CD14-positive monocyte (primary cell): ENCODE data around the gene DNAJC7. TPM values are rescaled to one million over a fixed set of nuclear protein-coding genes. Genes with fewer than 3 reads are reported as not detected.

Experiments
- DNase-seq, 3 donors: peaks; one replicate each; pipeline ENCODE4 v3.0.0-alpha.2; 2011 to 2022
- H2AFZ ChIP-seq: 2 replicates; pipeline ENCODE4 v1.6.0; 2012; ENCODE audit warnings: mild to moderate bottlenecking, low read depth, low read length, inconsistent platforms; ENCODE audit not compliant: insufficient read depth, poor library complexity, severe bottlenecking
- H3K27ac ChIP-seq, 2 donors: 1 replicate in 1 of 2; 2 replicates in 1 of 2; pipeline ENCODE4 v1.5.1; 2012 to 2013; ENCODE audit warnings: low read length in 2 of 2, control low read depth in 1 of 2, inconsistent platforms in 1 of 2, low read depth in 1 of 2, mild to moderate bottlenecking in 1 of 2
- H3K27me3 ChIP-seq, 2 donors: one replicate each; pipeline versions ENCODE4 v1.6.0 to v1.6.1; 2011 to 2013; ENCODE audit warnings: low read length in 2 of 2; ENCODE audit not compliant: control insufficient read depth in 2 of 2, insufficient read depth in 2 of 2
- H3K36me3 ChIP-seq, 2 donors: replicated peaks in 1 of 2; 1 replicate in 1 of 2; 2 replicates in 1 of 2; pipeline versions ENCODE4 v1.5.1 to v1.6.1; 2012 to 2013; ENCODE audit warnings: low read length in 2 of 2, control low read depth in 1 of 2, inconsistent platforms in 1 of 2, mild to moderate bottlenecking in 1 of 2; ENCODE audit not compliant: insufficient read depth in 2 of 2, control insufficient read depth in 1 of 2
- H3K4me1 ChIP-seq, 2 donors: 1 replicate in 1 of 2; 2 replicates in 1 of 2; pipeline versions ENCODE4 v1.5.1 to v1.6.1; 2012 to 2013; ENCODE audit warnings: low read length in 2 of 2, control low read depth in 1 of 2, inconsistent platforms in 1 of 2, mild to moderate bottlenecking in 1 of 2, moderate library complexity in 1 of 2; ENCODE audit not compliant: insufficient read depth in 2 of 2, control insufficient read depth in 1 of 2
- H3K4me2 ChIP-seq: replicated peaks from 2 replicates; pipeline ENCODE3; 2012; ENCODE audit warnings: low read length, moderate library complexity, mild to moderate bottlenecking; ENCODE audit not compliant: poor library complexity, severe bottlenecking; ENCODE audit errors: extremely low read depth
- H3K4me3 ChIP-seq, 3 experiments: fragments of 200-600 bp in 1 of 3; sonication (generic) in 1 of 3; replicated peaks in 1 of 3; 1 replicate in 2 of 3; 2 replicates in 1 of 3; pipeline ENCODE4 v1.5.1; 2011 to 2013; ENCODE audit warnings: low read length in 3 of 3, mild to moderate bottlenecking in 3 of 3, control low read depth in 2 of 3, low read depth in 2 of 3, inconsistent platforms in 1 of 3, moderate library complexity in 1 of 3
- H3K79me2 ChIP-seq: 2 replicates; pipeline ENCODE4 v1.6.0; 2012; ENCODE audit warnings: mild to moderate bottlenecking, control low read depth, inconsistent platforms, low read length, moderate library complexity; ENCODE audit not compliant: insufficient read depth
- H3K9ac ChIP-seq: 2 replicates; pipeline ENCODE4 v1.6.0; 2017; ENCODE audit warnings: low read length, mild to moderate bottlenecking; ENCODE audit not compliant: insufficient read depth, poor library complexity, severe bottlenecking
- H3K9me3 ChIP-seq, 2 donors: replicated peaks in 1 of 2; 1 replicate in 1 of 2; 2 replicates in 1 of 2; pipeline versions ENCODE4 v1.5.1 to v1.6.1; 2012 to 2013; ENCODE audit warnings: low read length in 2 of 2, control low read depth in 1 of 2; ENCODE audit not compliant: control insufficient read depth in 1 of 2, insufficient read depth in 1 of 2
- H4K20me1 ChIP-seq: 2 replicates; pipeline ENCODE4 v1.6.0; 2012; ENCODE audit warnings: mild to moderate bottlenecking, low read length, control low read depth, moderate library complexity; ENCODE audit not compliant: insufficient read depth
- H3K27ac Mint-ChIP-seq, 7 donors: one replicate each; pipeline ENCODE4 v1.8.0; 2020; ENCODE audit warnings: mild to moderate bottlenecking in 7 of 7, mixed read lengths in 7 of 7, moderate library complexity in 6 of 7, inconsistent platforms in 2 of 7
- H3K27me3 Mint-ChIP-seq, 3 donors: one replicate each; pipeline ENCODE4 v1.8.0; 2021 to 2022; ENCODE audit warnings: low read depth in 3 of 3, mild to moderate bottlenecking in 3 of 3, mixed read lengths in 3 of 3, moderate library complexity in 3 of 3, inconsistent platforms in 1 of 3
- H3K36me3 Mint-ChIP-seq, 2 donors: one replicate each; pipeline ENCODE4 v1.8.0; 2020; ENCODE audit warnings: mixed read lengths in 2 of 2, inconsistent platforms in 1 of 2, mild to moderate bottlenecking in 1 of 2
- H3K4me1 Mint-ChIP-seq: one replicate; pipeline ENCODE4 v1.8.0; 2020; ENCODE audit warnings: mild to moderate bottlenecking, mixed read lengths
- H3K4me3 Mint-ChIP-seq, 2 donors: one replicate each; pipeline ENCODE4 v1.8.0; 2020; ENCODE audit warnings: mild to moderate bottlenecking in 2 of 2, mixed read lengths in 2 of 2, moderate library complexity in 1 of 2
- H3K9me3 Mint-ChIP-seq, 7 donors: one replicate each; pipeline ENCODE4 v1.8.0; 2020 to 2022; ENCODE audit warnings: mixed read lengths in 7 of 7, mild to moderate bottlenecking in 6 of 7, moderate library complexity in 6 of 7, inconsistent platforms in 2 of 7
- CTCF ChIP-seq: fragments of 200-600 bp; IDR thresholded peaks from one replicate; pipeline ENCODE4 v1.8.0; 2022; ENCODE audit warnings: antibody characterized with exemption, mild to moderate bottlenecking
- WGBS: methylation state at CpG from one replicate; pipeline ENCODE4 v1.1.5; 2013; ENCODE audit warnings: missing lambda C conversion rate; ENCODE audit not compliant: insufficient coverage; 5-methylcytosine and 5-hydroxymethylcytosine counted together
- intact Hi-C, 2 donors: fragments of 100-400 bp; cut with micrococcal nuclease; formaldehyde crosslinking; loops; one replicate each; pipeline versions ENCODE4 v1.15.0 to v1.15.1; 2023
- polyA plus RNA-seq, 3 donors: library from polyadenylated mRNA; depleted of rRNA in 1 of 3; unstranded in 2 of 3; stranded (reverse) in 1 of 3; fragments of 300-500 nt in 2 of 3; fragments of >200 nt in 1 of 3; fragmentation: Illumina TruSeq in 2 of 3; gene quantifications; 1 replicate in 2 of 3; 2 replicates in 1 of 3; pipeline ENCODE4 v1.2.3, GENCODE V29; 2012 to 2021

DNAJC7 gene
- polyA plus RNA-seq, 3 donors, result 29.1 to 79.7 (median 59.6) TPM

- no CpG with 5 or more reads among the region's 2 CpGs for WGBS
- Histone ChIP-seq H3K36me3 (peaks cover 95 to 100% of the 10 kb centered on the region in 2 donors), H3K27me3 (no peaks in the 10 kb centered on the region), H3K4me3 (no peak overlapping the region), H4K20me1 (peaks cover 74% of the 10 kb centered on the region), H3K4me2 (no peak overlapping the region), H3K9me3 (no peaks in the 10 kb centered on the region), H3K9ac (no peak overlapping the region), H3K79me2 (peaks cover 13% of the 10 kb centered on the region), H2AFZ (no peak overlapping the region), H3K27ac (peak overlapping the region in 1 of 2 donors; percentile 1), H3K4me1 (no peaks in the 10 kb centered on the region)
- Mint-ChIP-seq H3K27ac (peak overlapping the region in 2 of 7 donors; percentile 16 to 33), H3K36me3 (peaks cover 95 to 100% of the 10 kb centered on the region in 2 donors), H3K4me1 (no peaks in the 10 kb centered on the region), H3K4me3 (no peak overlapping the region), H3K9me3 (no peaks in the 10 kb centered on the region), H3K27me3 (peaks cover 0 to 2% (median 0%) of the 10 kb centered on the region in 3 donors)
- TF ChIP-seq CTCF, result no peak
- intact Hi-C loops, result no loop called here
- DNase-seq, result no peak
Measured at GRCh38 chr17:41988418-41988817, 28.8 kb downstream of the DNAJC7 start.

GRCh38 chr17:41987642-41988041 lies 29.6 kb downstream of the DNAJC7 start:
- no peaks in the 10 kb centered on the region for H3K27me3 ChIP-seq
- Mint-ChIP-seq H3K9me3 (no peaks in the 10 kb centered on the region), H3K4me3 (no peak overlapping the region), H3K36me3 (peaks cover 92 to 100% of the 10 kb centered on the region in 2 donors), H3K4me1 (no peaks in the 10 kb centered on the region), H3K27ac (peak overlapping the region in 3 of 7 donors; percentile 1 to 38 (median 22)), H3K27me3 (peaks cover 0 to 1% (median 0%) of the 10 kb centered on the region in 3 donors)
- H3K9ac ChIP-seq, result no peak overlapping the region
- no peaks in the 10 kb centered on the region for H3K4me1 ChIP-seq
- H4K20me1 ChIP-seq, result peaks cover 68% of the 10 kb centered on the region
- peaks cover 11% of the 10 kb centered on the region for H3K79me2 ChIP-seq
- no peak for DNase-seq
- intact Hi-C loops, result no loop called here
- H2AFZ ChIP-seq, result no peak overlapping the region
- no peak overlapping the region for H3K4me3 ChIP-seq
- no peak for TF ChIP-seq CTCF
- H3K36me3 ChIP-seq, result peaks cover 95 to 100% of the 10 kb centered on the region in 2 donors
- no peak overlapping the region for H3K4me2 ChIP-seq
- 100% methylated on average over 1 of the region's 3 CpGs for WGBS
- no peak overlapping the region for H3K27ac ChIP-seq
- H3K9me3 ChIP-seq, result no peaks in the 10 kb centered on the region
